IPS-20b (cell line): ENCODE measurements around the gene PHC2.

Experiments used
- H3K27ac ChIP-seq: one replicate; pipeline ENCODE4 v1.5.1; 2013; ENCODE audit warnings: low read length
- H3K27me3 ChIP-seq: 2 replicates; pipeline ENCODE4 v1.6.1; 2013; ENCODE audit warnings: mild to moderate bottlenecking, low read length, inconsistent platforms; ENCODE audit not compliant: insufficient read depth
- H3K36me3 ChIP-seq: 2 replicates; pipeline ENCODE4 v1.6.1; 2013; ENCODE audit warnings: low read depth, mild to moderate bottlenecking, inconsistent platforms, low read length, moderate library complexity; ENCODE audit not compliant: insufficient read depth
- H3K4me1 ChIP-seq: 2 replicates; pipeline ENCODE4 v1.6.1; 2013; ENCODE audit warnings: mild to moderate bottlenecking, control low read depth, inconsistent platforms, low read length, moderate library complexity; ENCODE audit not compliant: insufficient read depth
- H3K4me3 ChIP-seq: 2 replicates; pipeline ENCODE4 v1.5.1; 2013; ENCODE audit warnings: mild to moderate bottlenecking, low read length, inconsistent platforms
- H3K9ac ChIP-seq: 2 replicates; pipeline ENCODE4 v1.6.1; 2013; ENCODE audit warnings: low read depth, mild to moderate bottlenecking, inconsistent platforms, low read length, moderate library complexity
- H3K9me3 ChIP-seq: 2 replicates; pipeline ENCODE4 v1.6.1; 2013; ENCODE audit warnings: mild to moderate bottlenecking, low read depth, low read length, inconsistent platforms; ENCODE audit not compliant: insufficient read depth

The PHC2 gene

GRCh38 chr1:33275195-33275594 is 155.7 kb downstream of the PHC2 start:
- Histone ChIP-seq H3K4me3 (no peak overlapping the region), H3K36me3 (peaks cover 32% of the 10 kb centered on the region), H3K9me3 (no peaks in the 10 kb centered on the region), H3K9ac (no peak overlapping the region), H3K4me1 (no peaks in the 10 kb centered on the region), H3K27me3 (no peaks in the 10 kb centered on the region), H3K27ac (no peak overlapping the region)

GRCh38 chr1:33274446-33274845 is 156.4 kb downstream of the PHC2 start:
- H3K27me3 ChIP-seq = no peaks in the 10 kb centered on the region
- no peak overlapping the region for H3K9ac ChIP-seq
- peaks cover 33% of the 10 kb centered on the region for H3K36me3 ChIP-seq
- H3K9me3 ChIP-seq = no peaks in the 10 kb centered on the region
- no peaks in the 10 kb centered on the region for H3K4me1 ChIP-seq
- H3K4me3 ChIP-seq = no peak overlapping the region
- H3K27ac ChIP-seq = no peak overlapping the region

DNA sequence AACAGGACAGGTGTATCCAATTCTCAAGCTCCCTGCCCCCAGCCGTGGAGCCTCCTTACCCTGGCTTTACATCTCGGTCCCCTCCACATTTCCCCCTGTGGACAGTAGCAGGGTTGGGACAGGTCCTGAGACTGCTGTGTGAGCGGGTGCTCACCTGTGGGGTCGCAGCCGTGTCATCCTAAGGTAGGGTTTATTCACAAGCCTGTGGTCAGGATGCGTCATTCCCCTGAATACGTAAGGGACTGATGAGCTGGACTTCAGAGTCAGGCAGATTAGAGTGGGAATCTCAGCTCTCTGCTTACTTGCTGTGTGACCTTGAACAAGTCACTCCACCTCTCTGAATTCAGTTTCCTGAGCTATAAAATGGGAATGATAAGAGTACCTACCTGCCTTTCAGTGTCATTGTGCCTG is 156.9 kb downstream of the PHC2 start:
- H3K9me3 ChIP-seq = no peaks in the 10 kb centered on the region

More for the DNA sequence above, 156.9 kb downstream of the PHC2 start:
- H3K36me3 ChIP-seq = peaks cover 32% of the 10 kb centered on the region
- H3K4me1 ChIP-seq = no peaks in the 10 kb centered on the region
- no peak overlapping the region for H3K9ac ChIP-seq
- H3K27ac ChIP-seq = no peak overlapping the region
- H3K27me3 ChIP-seq = no peaks in the 10 kb centered on the region
- no peak overlapping the region for H3K4me3 ChIP-seq
